Endodermal cell (in vitro differentiated cells): ENCODE measurements around the gene COL6A1. TPM values are rescaled to one million over a fixed set of nuclear protein-coding genes. Genes with fewer than 3 reads are reported as not detected.

Source experiments
- DNase-seq: peaks from one replicate; pipeline ENCODE4 v3.0.0-alpha.2; 2017
- H3K27ac ChIP-seq: 2 replicates; pipeline ENCODE4 v1.5.1; 2013; ENCODE audit warnings: mild to moderate bottlenecking, low read depth, low read length, moderate library complexity
- H3K27me3 ChIP-seq: 2 replicates; pipeline ENCODE4 v1.6.1; 2013; ENCODE audit warnings: mild to moderate bottlenecking, low read length, moderate library complexity; ENCODE audit not compliant: insufficient read depth, control insufficient read depth, poor library complexity, severe bottlenecking
- H3K36me3 ChIP-seq: 2 replicates; pipeline ENCODE4 v1.7.0; 2013; ENCODE audit warnings: mild to moderate bottlenecking, low read length, moderate library complexity; ENCODE audit not compliant: control insufficient read depth, insufficient read depth
- H3K4me1 ChIP-seq: one replicate; pipeline ENCODE4 v1.7.0; 2013; ENCODE audit warnings: low read length; ENCODE audit not compliant: control insufficient read depth, insufficient read depth
- H3K4me3 ChIP-seq: 2 replicates; pipeline ENCODE4 v1.5.1; 2013; ENCODE audit warnings: mild to moderate bottlenecking, low read length, moderate library complexity
- H3K9ac ChIP-seq: 2 replicates; pipeline ENCODE4 v1.6.1; 2013; ENCODE audit warnings: mild to moderate bottlenecking, low read length, moderate library complexity; ENCODE audit not compliant: poor library complexity, severe bottlenecking; ENCODE audit errors: extremely low read depth
- H3K9me3 ChIP-seq: 2 replicates; pipeline ENCODE4 v1.6.1; 2013; ENCODE audit warnings: mild to moderate bottlenecking, low read length, moderate library complexity; ENCODE audit not compliant: control insufficient read depth
- H3K27ac Mint-ChIP-seq: 2 replicates; pipeline ENCODE4 v1.8.0; 2020; ENCODE audit warnings: mixed read lengths
- H3K27me3 Mint-ChIP-seq: 2 replicates; pipeline ENCODE4 v1.8.0; 2021; ENCODE audit warnings: mild to moderate bottlenecking, mixed read lengths; ENCODE audit not compliant: insufficient read depth
- H3K36me3 Mint-ChIP-seq: 2 replicates; pipeline ENCODE4 v1.8.0; 2020; ENCODE audit warnings: low read depth, mixed read lengths
- H3K4me1 Mint-ChIP-seq: 2 replicates; pipeline ENCODE4 v1.8.0; 2020; ENCODE audit warnings: mixed read lengths
- H3K4me3 Mint-ChIP-seq: 2 replicates; pipeline ENCODE4 v1.8.0; 2020; ENCODE audit warnings: mild to moderate bottlenecking, moderate library complexity, mixed read lengths
- H3K9me3 Mint-ChIP-seq: 2 replicates; pipeline ENCODE4 v1.8.0; 2020; ENCODE audit warnings: mild to moderate bottlenecking, mixed read lengths
- CTCF ChIP-seq: fragments of 200-600 bp; sonication (generic); conservative IDR thresholded peaks from 2 replicates; pipeline ENCODE4 v1.5.0; 2021; ENCODE audit warnings: antibody characterized with exemption, mild to moderate bottlenecking
- WGBS, 2 experiments: methylation state at CpG; one replicate each; pipeline versions ENCODE4 v1.1.5 to v1.1.7; 2013; ENCODE audit warnings: missing lambda C conversion rate in 2 of 2, mixed read lengths in 1 of 2; ENCODE audit not compliant: insufficient coverage in 1 of 2, insufficient read length in 1 of 2; 5-methylcytosine and 5-hydroxymethylcytosine counted together
- long read RNA-seq, 4 experiments: library from polyadenylated mRNA in 2 of 4; library from RNA in 1 of 4; library from capped mRNA in 1 of 4; stranded (forward) in 3 of 4; unstranded in 1 of 4; transcript quantifications; one replicate each; pipeline ENCODE4 v2.0.0, GENCODE V29; 2020 to 2021; ENCODE audit warnings: inconsistent platforms in 1 of 4
- polyA plus RNA-seq, 2 experiments: library from polyadenylated mRNA; stranded (reverse); fragments of 50-300 nt; gene quantifications; one replicate each; pipeline ENCODE4 v1.2.3, GENCODE V29; 2013
- total RNA-seq, 2 donors: library from RNA; stranded (reverse); fragmentation: NEBNext Ultra II Directional in 1 of 2; extraction: Animal tissue kit (Norgen Biotek cat#: 25700) in 1 of 2; gene quantifications; 2 replicates in 1 of 2; 3 replicates in 1 of 2; pipeline ENCODE4 v1.2.1, GENCODE V29; 2021

COL6A1 gene
- total RNA-seq = 100 to 1,000 TPM; 232 to 407 TPM
- polyA plus RNA-seq (2013, experiment 1 of 2) = 172 TPM
- polyA plus RNA-seq (2013, experiment 2 of 2) = 154 TPM
- long read RNA-seq, experiment 1, transcript COL6A1-206 (6 exons, 2,358 nt) = major isoform, 6 of 100 reads
- long read RNA-seq, experiment 1, partial matches to known transcripts = 77 of 100 reads
- long read RNA-seq, experiment 1, other reads (novel, unspliced or antisense) = 13 of 100 reads
- long read RNA-seq, experiment 2, transcript COL6A1-206 (6 exons, 2,358 nt) = minor isoform, 6 of 62 reads
- long read RNA-seq, experiment 2, transcript COL6A1-204 (3 exons, 968 nt) = major isoform, 10 of 62 reads
- long read RNA-seq, experiment 2, partial matches to known transcripts = 41 of 62 reads
- long read RNA-seq, experiment 2, other reads (novel, unspliced or antisense) = 5 of 62 reads
- long read RNA-seq, experiment 3, transcript COL6A1-206 (6 exons, 2,358 nt) = minor isoform, 6 of 73 reads
- long read RNA-seq, experiment 3, transcript COL6A1-204 (3 exons, 968 nt) = major isoform, 8 of 73 reads
- long read RNA-seq, experiment 3, partial matches to known transcripts = 54 of 73 reads
- long read RNA-seq, experiment 3, other reads (novel, unspliced or antisense) = 5 of 73 reads
- long read RNA-seq, experiment 4, partial matches to known transcripts = 1 of 2 reads
- long read RNA-seq, experiment 4, other reads (novel, unspliced or antisense) = 1 of 2 reads

- Histone ChIP-seq H3K4me1 (no peaks in the 10 kb centered on the region), H3K27ac (peak within 1 kb of the TSS; percentile 74)
- peak; percentile 96 for DNase-seq
These were observed at the start of gene COL6A1 for GRCh38 chr21:45981151-45982091. COL6A1 (plus strand) TSS chr21:45981770; CDS start chr21:45981851, 81 bp downstream.

GRCh38 chr21:45932922-45933502 lies 48.6 kb upstream of the COL6A1 start:
- TF ChIP-seq CTCF = no peak
- Histone ChIP-seq H3K27ac (no peak overlapping the region), H3K9me3 (no peaks in the 10 kb centered on the region), H3K4me1 (no peaks in the 10 kb centered on the region), H3K4me3 (no peak overlapping the region), H3K27me3 (no peaks in the 10 kb centered on the region), H3K36me3 (no peaks in the 10 kb centered on the region), H3K9ac (no peak overlapping the region)
- WGBS, 2 experiments = 79 to 82% methylated on average over 9 of the region's 9 CpGs
- Mint-ChIP-seq H3K36me3 (no peaks in the 10 kb centered on the region), H3K27me3 (no peaks in the 10 kb centered on the region), H3K9me3 (no peaks in the 10 kb centered on the region), H3K4me1 (no peaks in the 10 kb centered on the region), H3K27ac (no peak overlapping the region), H3K4me3 (no peak overlapping the region)
- DNase-seq = no peak

More at GRCh38 chr21:45981151-45982091, at the start of gene COL6A1:
- H3K27me3 Mint-ChIP-seq = no peaks in the 10 kb centered on the region
- TF ChIP-seq CTCF = no peak
- no peaks in the 10 kb centered on the region for H3K9me3 Mint-ChIP-seq
- Histone ChIP-seq H3K9me3 (no peaks in the 10 kb centered on the region), H3K36me3 (peaks cover 17% of the 10 kb centered on the region), H3K4me3 (peak within 1 kb of the TSS; percentile 86), H3K27me3 (peaks cover 8% of the 10 kb centered on the region), H3K9ac (peak within 1 kb of the TSS; percentile 68)
- 3 to 10% methylated on average over 25 to 47 of the region's 63 CpGs for WGBS, 2 experiments
- no peak within 1 kb of the TSS for H3K27ac Mint-ChIP-seq
- peaks cover 12% of the 10 kb centered on the region for H3K36me3 Mint-ChIP-seq
- no peaks in the 10 kb centered on the region for H3K4me1 Mint-ChIP-seq
- H3K4me3 Mint-ChIP-seq = no peak within 1 kb of the TSS

GRCh38 chr21:45934085-45934484 lies 47.5 kb upstream of the COL6A1 start:
- Mint-ChIP-seq H3K36me3 (no peaks in the 10 kb centered on the region), H3K4me3 (no peak overlapping the region), H3K27ac (no peak overlapping the region), H3K9me3 (no peaks in the 10 kb centered on the region), H3K4me1 (no peaks in the 10 kb centered on the region), H3K27me3 (no peaks in the 10 kb centered on the region)
- no peak for DNase-seq
- Histone ChIP-seq H3K36me3 (no peaks in the 10 kb centered on the region), H3K9ac (no peak overlapping the region), H3K9me3 (no peaks in the 10 kb centered on the region), H3K27me3 (no peaks in the 10 kb centered on the region), H3K27ac (no peak overlapping the region), H3K4me1 (no peaks in the 10 kb centered on the region), H3K4me3 (no peak overlapping the region)
- TF ChIP-seq CTCF = no peak
- 68 to 80% methylated on average over 5 to 6 of the region's 6 CpGs for WGBS, 2 experiments
